ENCODE data around the gene CEP70.
"Not testable (repeated sequence)": the region's sequence is repeated elsewhere in the genome, so short reads cannot be mapped to it uniquely, and the experiment has no call there.

CEP70 gene

GRCh38 chr3:138513090-138513843 is 80.8 kb downstream of the CEP70 start:
- no peak for DNase-seq (ENCODE audit: low read depth in 4 of 4, low spot score in 1 of 4)

GRCh38 chr3:138511945-138512344 is 82.1 kb downstream of the CEP70 start:
- DNase-seq (ENCODE audit: low read depth in 4 of 4, low spot score in 1 of 4), result no peak

GRCh38 chr3:138509586-138509985 is 84.5 kb downstream of the CEP70 start:
- no peak for DNase-seq (ENCODE audit: low read depth in 4 of 4, low spot score in 1 of 4)

GRCh38 chr3:138507524-138507923 is 86.5 kb downstream of the CEP70 start:
- DNase-seq (ENCODE audit: low read depth in 4 of 4, low spot score in 1 of 4), result no peak

- DNase-seq (ENCODE audit: low read depth in 4 of 4, low spot score in 1 of 4), result no peak
Measured at GRCh38 chr3:138498991-138499390, 95.1 kb downstream of the CEP70 start.

GRCh38 chr3:138497851-138498250 is 96.2 kb downstream of the CEP70 start:
- no peak for DNase-seq (ENCODE audit: low read depth in 4 of 4, low spot score in 1 of 4)

GRCh38 chr3:138497021-138497420 is 97.0 kb downstream of the CEP70 start:
- DNase-seq (ENCODE audit: low read depth in 4 of 4, low spot score in 1 of 4), result no peak

- DNase-seq (ENCODE audit: low read depth in 4 of 4, low spot score in 1 of 4), result no peak
Measured at GRCh38 chr3:138496436-138496835, 97.6 kb downstream of the CEP70 start.

GRCh38 chr3:138495638-138496037 is 98.4 kb downstream of the CEP70 start:
- not testable (repeated sequence) for DNase-seq (ENCODE audit: low read depth in 4 of 4, low spot score in 1 of 4)

- DNase-seq (ENCODE audit: low read depth in 4 of 4, low spot score in 1 of 4), result no peak
Measured at GRCh38 chr3:138494607-138494929, 99.5 kb downstream of the CEP70 start.

- no peak for DNase-seq (ENCODE audit: low read depth in 4 of 4, low spot score in 1 of 4)
Measured at GRCh38 chr3:138493804-138494606, 100.1 kb downstream of the CEP70 start.

- no peak for DNase-seq (ENCODE audit: low read depth in 4 of 4, low spot score in 1 of 4)
Measured at GRCh38 chr3:138492980-138493675, 100.9 kb downstream of the CEP70 start.

- DNase-seq (ENCODE audit: low read depth in 4 of 4, low spot score in 1 of 4), result no peak
Measured at GRCh38 chr3:138491971-138492370, 102.1 kb downstream of the CEP70 start.

GRCh38 chr3:138486580-138486979 is 107.5 kb downstream of the CEP70 start:
- DNase-seq (ENCODE audit: low read depth in 4 of 4, low spot score in 1 of 4), result not testable (repeated sequence)

GRCh38 chr3:138484672-138485071 is 109.4 kb downstream of the CEP70 start:
- DNase-seq (ENCODE audit: low read depth in 4 of 4, low spot score in 1 of 4), result not testable (repeated sequence)

- peak in 1 of 4 experiments; percentile 17 for DNase-seq (ENCODE audit: low read depth in 4 of 4, low spot score in 1 of 4)
Measured at GRCh38 chr3:138479438-138479863, 114.6 kb downstream of the CEP70 start.

GRCh38 chr3:138477801-138478200 is 116.3 kb downstream of the CEP70 start:
- no peak for DNase-seq (ENCODE audit: low read depth in 4 of 4, low spot score in 1 of 4)

- DNase-seq (ENCODE audit: low read depth in 4 of 4, low spot score in 1 of 4), result no peak
Measured at GRCh38 chr3:138477120-138477519, 116.9 kb downstream of the CEP70 start.

- DNase-seq (ENCODE audit: low read depth in 4 of 4, low spot score in 1 of 4), result no peak
Measured at GRCh38 chr3:138476526-138476925, 117.5 kb downstream of the CEP70 start.

- no peak for DNase-seq (ENCODE audit: low read depth in 4 of 4, low spot score in 1 of 4)
Measured at GRCh38 chr3:138474163-138474562, 119.9 kb downstream of the CEP70 start.

GRCh38 chr3:138473391-138473790 is 120.7 kb downstream of the CEP70 start:
- no peak for DNase-seq (ENCODE audit: low read depth in 4 of 4, low spot score in 1 of 4)
